ENCODE data around the gene PABPN1L.
A peak's percentile ranks its signal among the peaks of the same experiment; 100 is the strongest.

The PABPN1L gene

GRCh38 chr16:88855176-88855575, 11.3 kb downstream of the PABPN1L start:
- Histone ChIP-seq H3K4me3 (ENCODE audit: insufficient read depth, low read length, poor library complexity, severe bottlenecking) (no peak overlapping the region), H3K79me2 (ENCODE audit: insufficient read depth, low read length) (peaks cover 4% of the 10 kb centered on the region), H2AFZ (ENCODE audit: low read depth, low read length, severe bottlenecking) (no peak overlapping the region), H3K9me2 (replicated peaks; ENCODE audit: insufficient read depth, low read length) (no peaks in the 10 kb centered on the region), H3K4me2 (ENCODE audit: low read depth, low read length, poor library complexity, severe bottlenecking) (peak overlapping the region; percentile 11), H3K9ac (ENCODE audit: low read length) (no peak overlapping the region), H4K20me1 (ENCODE audit: low read depth, low read length) (no peaks in the 10 kb centered on the region), H3K9me3 (ENCODE audit: insufficient read depth, low read length) (no peaks in the 10 kb centered on the region), H3K36me3 (ENCODE audit: low read length) (no peaks in the 10 kb centered on the region), H3F3A (ENCODE audit: insufficient read depth) (peaks cover 7% of the 10 kb centered on the region), H3K27ac (ENCODE audit: low read depth, low read length) (no peak overlapping the region), H3K27me3 (ENCODE audit: low read length) (no peaks in the 10 kb centered on the region)
- TF ChIP-seq CTCF (IDR thresholded peaks at IDR 0.05; ENCODE audit: insufficient read depth, low read length, poor library complexity, severe bottlenecking) (no peak), EZH2phosphoT487 (conservative IDR thresholded peaks at IDR 0.05; ENCODE audit: low read length) (no peak)

GRCh38 chr16:88854306-88855111, 12.0 kb downstream of the PABPN1L start:
- Histone ChIP-seq H3K36me3 (ENCODE audit: low read length) (no peaks in the 10 kb centered on the region), H3F3A (ENCODE audit: insufficient read depth) (peaks cover 7% of the 10 kb centered on the region), H3K27me3 (ENCODE audit: low read length) (no peaks in the 10 kb centered on the region), H4K20me1 (ENCODE audit: low read depth, low read length) (no peaks in the 10 kb centered on the region), H3K9me3 (ENCODE audit: insufficient read depth, low read length) (no peaks in the 10 kb centered on the region), H3K4me3 (ENCODE audit: insufficient read depth, low read length, poor library complexity, severe bottlenecking) (no peak overlapping the region), H3K27ac (ENCODE audit: low read depth, low read length) (no peak overlapping the region), H3K79me2 (ENCODE audit: insufficient read depth, low read length) (peaks cover 4% of the 10 kb centered on the region), H2AFZ (ENCODE audit: low read depth, low read length, severe bottlenecking) (no peak overlapping the region), H3K4me2 (ENCODE audit: low read depth, low read length, poor library complexity, severe bottlenecking) (peak overlapping the region; percentile 11), H3K9me2 (replicated peaks; ENCODE audit: insufficient read depth, low read length) (no peaks in the 10 kb centered on the region), H3K9ac (ENCODE audit: low read length) (no peak overlapping the region)
- no peak for TF ChIP-seq CTCF (IDR thresholded peaks at IDR 0.05; ENCODE audit: insufficient read depth, low read length, poor library complexity, severe bottlenecking)
- TF ChIP-seq EZH2phosphoT487 (conservative IDR thresholded peaks at IDR 0.05; ENCODE audit: low read length): no peak

GRCh38 chr16:88853325-88853941, 13.0 kb downstream of the PABPN1L start:
- Histone ChIP-seq H3K27ac (ENCODE audit: low read depth, low read length) (no peak overlapping the region), H3K4me2 (ENCODE audit: low read depth, low read length, poor library complexity, severe bottlenecking) (no peak overlapping the region), H3K9me2 (replicated peaks; ENCODE audit: insufficient read depth, low read length) (no peaks in the 10 kb centered on the region), H2AFZ (ENCODE audit: low read depth, low read length, severe bottlenecking) (no peak overlapping the region), H4K20me1 (ENCODE audit: low read depth, low read length) (no peaks in the 10 kb centered on the region), H3F3A (ENCODE audit: insufficient read depth) (peaks cover 7% of the 10 kb centered on the region), H3K27me3 (ENCODE audit: low read length) (no peaks in the 10 kb centered on the region), H3K4me3 (ENCODE audit: insufficient read depth, low read length, poor library complexity, severe bottlenecking) (no peak overlapping the region), H3K9ac (ENCODE audit: low read length) (no peak overlapping the region), H3K36me3 (ENCODE audit: low read length) (no peaks in the 10 kb centered on the region), H3K79me2 (ENCODE audit: insufficient read depth, low read length) (peaks cover 4% of the 10 kb centered on the region), H3K9me3 (ENCODE audit: insufficient read depth, low read length) (no peaks in the 10 kb centered on the region)
- no peak for TF ChIP-seq EZH2phosphoT487 (conservative IDR thresholded peaks at IDR 0.05; ENCODE audit: low read length)
- no peak for TF ChIP-seq CTCF (IDR thresholded peaks at IDR 0.05; ENCODE audit: insufficient read depth, low read length, poor library complexity, severe bottlenecking)
